Activated CD8-positive, alpha-beta T cell treated with anti-CD3 and anti-CD28 coated beads for 36 hours (primary cell): ENCODE results near the gene COL5A1. TPM values are rescaled to one million over a fixed set of nuclear protein-coding genes. Genes with fewer than 3 reads are reported as not detected.

Experiments used
- ATAC-seq: fragments of 200-7000 bp; cut with Tn5 transposase; one replicate; pipeline ENCODE4 v1.10.0; 2021; ENCODE audit warnings: mild to moderate bottlenecking, moderate library complexity
- CTCF ChIA-PET: fragments of 350-600 bp; sonication (Branson Sonifier 250); formaldehyde crosslinking; loops from one replicate; lab custom pipeline; 2021; ENCODE audit warnings: antibody characterized with exemption; lab: Charles Lee
- POLR2A ChIA-PET: fragments of 350-600 bp; sonication (Branson Sonifier 250); formaldehyde crosslinking; loops from one replicate; lab custom pipeline; 2021; ENCODE audit warnings: antibody characterized with exemption; lab: Charles Lee
- DNase-seq: peaks from one replicate; pipeline ENCODE4 v3.0.0-alpha.2; 2020
- H3K27ac Mint-ChIP-seq: one replicate; pipeline ENCODE4 v1.8.0; 2021; ENCODE audit warnings: mild to moderate bottlenecking, mixed read lengths
- H3K27me3 Mint-ChIP-seq: one replicate; pipeline ENCODE4 v1.8.0; 2021; ENCODE audit warnings: mixed read lengths
- H3K36me3 Mint-ChIP-seq: one replicate; pipeline ENCODE4 v1.8.0; 2021; ENCODE audit warnings: low read depth, mixed read lengths
- H3K4me1 Mint-ChIP-seq: one replicate; pipeline ENCODE4 v1.8.0; 2021; ENCODE audit warnings: low read depth, mixed read lengths
- H3K4me3 Mint-ChIP-seq: one replicate; pipeline ENCODE4 v1.8.0; 2021; ENCODE audit warnings: mild to moderate bottlenecking, moderate library complexity, mixed read lengths
- H3K9me3 Mint-ChIP-seq: one replicate; pipeline ENCODE4 v1.8.0; 2021; ENCODE audit warnings: mixed read lengths
- CTCF ChIP-seq: fragments of 200-600 bp; IDR thresholded peaks from one replicate; pipeline ENCODE4 v1.8.0; 2022; ENCODE audit warnings: antibody characterized with exemption, mild to moderate bottlenecking
- intact Hi-C: fragments of 100-400 bp; cut with micrococcal nuclease; formaldehyde crosslinking; loops from one replicate; pipeline ENCODE4 v1.10.0; 2022
- total RNA-seq, 2 experiments: library from RNA; stranded (reverse); gene quantifications; one replicate each; pipeline ENCODE4 v1.2.3, GENCODE V29; 2021

Gene COL5A1
- total RNA-seq, 2 experiments from 2014 or later, result 0.29 to 0.34 TPM

- TF ChIP-seq CTCF, result no peak
- Mint-ChIP-seq H3K36me3 (no peaks in the 10 kb centered on the region), H3K27me3 (peaks cover 3% of the 10 kb centered on the region), H3K27ac (no peak overlapping the region), H3K9me3 (no peaks in the 10 kb centered on the region), H3K4me3 (no peak overlapping the region), H3K4me1 (no peaks in the 10 kb centered on the region)
- ChIA-PET POLR2A (no interaction called here), CTCF (no interaction called here)
- DNase-seq (no peak), ATAC-seq (no peak)
- intact Hi-C loops, result no loop called here
Observed at GRCh38 chr9:134793288-134794188, 151.9 kb downstream of the COL5A1 start.

- CTCF ChIA-PET, result no interaction called here
- DNase-seq (no peak), ATAC-seq (no peak)
- H3K36me3 Mint-ChIP-seq, result no peaks in the 10 kb centered on the region
- no peak overlapping the region for H3K4me3 Mint-ChIP-seq
- H3K27me3 Mint-ChIP-seq, result peaks cover 3% of the 10 kb centered on the region
- no peak for TF ChIP-seq CTCF
- no peaks in the 10 kb centered on the region for H3K9me3 Mint-ChIP-seq
- intact Hi-C loops, result no loop called here
- no peak overlapping the region for H3K27ac Mint-ChIP-seq
- POLR2A ChIA-PET, result no interaction called here
- H3K4me1 Mint-ChIP-seq, result no peaks in the 10 kb centered on the region
Observed at GRCh38 chr9:134794663-134795370, 153.2 kb downstream of the COL5A1 start.

- ChIA-PET POLR2A (no interaction called here), CTCF (no interaction called here)
- Mint-ChIP-seq H3K4me1 (no peaks in the 10 kb centered on the region), H3K36me3 (no peaks in the 10 kb centered on the region), H3K27me3 (peaks cover 3% of the 10 kb centered on the region), H3K27ac (no peak overlapping the region), H3K4me3 (no peak overlapping the region), H3K9me3 (no peaks in the 10 kb centered on the region)
- intact Hi-C loops, result no loop called here
- ATAC-seq (no peak), DNase-seq (no peak)
- no peak for TF ChIP-seq CTCF
Observed at GRCh38 chr9:134795446-134795845, 153.8 kb downstream of the COL5A1 start.

GRCh38 chr9:134796882-134797281 lies 155.3 kb downstream of the COL5A1 start:
- TF ChIP-seq CTCF, result no peak
- ChIA-PET CTCF (interaction anchor here (0.7 to 0.8 kb wide), 2 partner anchors 79 to 138 kb away, joined by 3 read pairs; no protein-coding TSS in a partner anchor), POLR2A (no interaction called here)
- H3K27me3 Mint-ChIP-seq, result peaks cover 3% of the 10 kb centered on the region
- H3K9me3 Mint-ChIP-seq, result no peaks in the 10 kb centered on the region
- no peaks in the 10 kb centered on the region for H3K36me3 Mint-ChIP-seq
- ATAC-seq, result no peak
- intact Hi-C loops, result no loop called here
- DNase-seq, result no peak
- no peak overlapping the region for H3K4me3 Mint-ChIP-seq
- H3K4me1 Mint-ChIP-seq, result no peaks in the 10 kb centered on the region
- no peak overlapping the region for H3K27ac Mint-ChIP-seq
